Kidney (tissue), 14 donors: ENCODE results near the gene PHYKPL. TPM values are rescaled to one million over a fixed set of nuclear protein-coding genes. Genes with fewer than 3 reads are reported as not detected.

Experiments
- DNase-seq, 5 donors: peaks; one replicate each; pipeline ENCODE4 v3.0.0-alpha.2; 2013 to 2020
- FAIRE-seq: peaks from 2 replicates; lab custom pipeline; 2012; peaks lifted over from hg19 to GRCh38; lab: Jason Lieb, UNC
- H3K27ac ChIP-seq, 2 donors: one replicate each; pipeline ENCODE4 v1.7.0; 2013; ENCODE audit warnings: low read depth in 2 of 2, low read length in 2 of 2, inconsistent platforms in 1 of 2
- H3K27me3 ChIP-seq: one replicate; pipeline ENCODE4 v1.7.1; 2013; ENCODE audit warnings: low read length, inconsistent platforms; ENCODE audit not compliant: control insufficient read depth, insufficient read depth
- H3K36me3 ChIP-seq, 3 donors: one replicate each; pipeline versions ENCODE4 v1.7.0 to v1.7.1; 2013; ENCODE audit warnings: low read length in 3 of 3, control low read depth in 1 of 3, inconsistent platforms in 1 of 3; ENCODE audit not compliant: insufficient read depth in 3 of 3, control insufficient read depth in 2 of 3
- H3K4me1 ChIP-seq, 3 donors: one replicate each; pipeline versions ENCODE4 v1.7.0 to v1.7.1; 2013; ENCODE audit warnings: low read length in 3 of 3, inconsistent platforms in 1 of 3, low read depth in 1 of 3; ENCODE audit not compliant: control insufficient read depth in 2 of 3, insufficient read depth in 2 of 3
- H3K4me3 ChIP-seq, 3 donors: one replicate each; pipeline versions ENCODE4 v1.7.0 to v1.8.1; 2013; ENCODE audit warnings: low read length in 3 of 3, control low read depth in 1 of 3, inconsistent platforms in 1 of 3
- H3K9ac ChIP-seq, 3 donors: one replicate each; pipeline versions ENCODE4 v1.7.0 to v1.7.1; 2013; ENCODE audit warnings: low read length in 3 of 3, control low read depth in 1 of 3, inconsistent platforms in 1 of 3
- H3K9me3 ChIP-seq, 3 donors: one replicate each; pipeline versions ENCODE4 v1.7.0 to v1.7.1; 2013; ENCODE audit warnings: low read length in 3 of 3, control low read depth in 1 of 3, inconsistent platforms in 1 of 3; ENCODE audit not compliant: control insufficient read depth in 2 of 3, insufficient read depth in 1 of 3
- CTCF ChIP-seq: IDR thresholded peaks from 3 replicates; pipeline ENCODE4 v1.5.1; 2012; ENCODE audit warnings: mild to moderate bottlenecking, moderate library complexity, borderline replicate concordance; ENCODE audit not compliant: insufficient read depth; ENCODE audit errors: extremely low read depth
- intact Hi-C: fragments of 100-400 bp; cut with DNase I; formaldehyde crosslinking; loops from one replicate; pipeline ENCODE4 v1.11.1; 2022
- polyA plus RNA-seq: library from polyadenylated mRNA; stranded (reverse); fragments of 350-450 nt; fragmentation: Illumina TruSeq; extraction: RNeasy Lipid Tissue Mini Kit (QIAGEN cat#74804); gene quantifications from one replicate; pipeline ENCODE4 v1.2.3, GENCODE V29; 2014; ENCODE audit warnings: low read depth, low replicate concordance; ENCODE audit not compliant: insufficient read depth
- total RNA-seq: library from RNA; stranded (reverse); fragmentation: NEBNext Ultra II Directional; extraction: Animal tissue kit (Norgen Biotek cat#: 25700); gene quantifications from one replicate; pipeline ENCODE4 v1.2.1, GENCODE V29; 2021
- donor health status: control.
- donor health status: control.
- donor health status: control.
- donor health status: control.
- donor health status: control.
- donor health status: DM: yes; HTN: yes; CAD: no.
- donor health status: Normal renal cell carcinoma (clear cell type).

The PHYKPL gene
- total and polyA plus RNA-seq, 2 donors from 2014 or later = 35.3 to 116 TPM

- no peak for TF ChIP-seq CTCF
- H3K4me1 ChIP-seq = no peaks in the 10 kb centered on the region
- no peak overlapping the region for H3K4me3 ChIP-seq
- DNase-seq (peak in 1 of 5 donors; percentile 69), FAIRE-seq (no peak)
- H3K36me3 ChIP-seq = no peaks in the 10 kb centered on the region
- no peak overlapping the region for H3K27ac ChIP-seq
- peaks cover 0 to 8% (median 3%) of the 10 kb centered on the region in 3 donors for H3K9me3 ChIP-seq
- H3K27me3 ChIP-seq = no peaks in the 10 kb centered on the region
- intact Hi-C loops = no loop called here
- H3K9ac ChIP-seq = no peak overlapping the region
Observed at GRCh38 chr5:178280631-178281030, 48.0 kb upstream of the PHYKPL start.

GRCh38 chr5:178279723-178280438 lies 47.3 kb upstream of the PHYKPL start:
- Histone ChIP-seq H3K9me3 (peaks cover 0 to 8% (median 3%) of the 10 kb centered on the region in 3 donors), H3K27ac (no peak overlapping the region), H3K4me1 (no peaks in the 10 kb centered on the region), H3K4me3 (no peak overlapping the region), H3K36me3 (no peaks in the 10 kb centered on the region), H3K9ac (no peak overlapping the region), H3K27me3 (no peaks in the 10 kb centered on the region)
- FAIRE-seq (peak; percentile 73), DNase-seq (peak; percentile 86 to 96 (median 90))
- peak; percentile 91 for TF ChIP-seq CTCF
- intact Hi-C loops = loop anchor here (5.0 to 10.0 kb wide), 2 partner anchors 272 to 315 kb away; partner anchors contain the start of gene COL23A1

GRCh38 chr5:178279026-178279722 lies 46.6 kb upstream of the PHYKPL start:
- DNase-seq (peak in 1 of 5 donors; percentile 73), FAIRE-seq (no peak)
- Histone ChIP-seq H3K4me3 (no peak overlapping the region), H3K9me3 (peaks cover 0 to 8% (median 3%) of the 10 kb centered on the region in 3 donors), H3K27me3 (no peaks in the 10 kb centered on the region), H3K9ac (no peak overlapping the region), H3K27ac (no peak overlapping the region), H3K4me1 (no peaks in the 10 kb centered on the region), H3K36me3 (no peaks in the 10 kb centered on the region)
- TF ChIP-seq CTCF = no peak
- intact Hi-C loops = loop anchor here (5.0 to 10.0 kb wide), 2 partner anchors 273 to 316 kb away; partner anchors contain the start of gene COL23A1
